ENCODE measurements around the gene NETO2. TPM values are rescaled to one million over a fixed set of nuclear protein-coding genes. Genes with fewer than 3 reads are reported as not detected.

Gene NETO2
- total RNA-seq, 1 donor from 2014 or later = 18.7 TPM

- Histone ChIP-seq H3K4me1 (no peaks in the 10 kb centered on the region), H3K27ac (no peak overlapping the region), H3K4me3 (no peak overlapping the region), H3K9me3 (no peaks in the 10 kb centered on the region), H3K27me3 (ENCODE audit: low read depth) (no peaks in the 10 kb centered on the region), H3K36me3 (no peaks in the 10 kb centered on the region)
- no peak for ATAC-seq
- intact Hi-C loops (cut with DNase I) = no loop called here
- no peak for DNase-seq
- no peak for TF ChIP-seq CTCF (IDR thresholded peaks at IDR 0.05)
Measured at GRCh38 chr16:47052666-47053640, 90.8 kb downstream of the NETO2 start.

GRCh38 chr16:47051031-47051430, 92.7 kb downstream of the NETO2 start:
- ATAC-seq (no peak), DNase-seq (no peak)
- H3K27me3 ChIP-seq (ENCODE audit: low read depth) = no peaks in the 10 kb centered on the region
- no peak for TF ChIP-seq CTCF (IDR thresholded peaks at IDR 0.05)
- no peaks in the 10 kb centered on the region for H3K9me3 ChIP-seq
- no peak overlapping the region for H3K27ac ChIP-seq
- no peak overlapping the region for H3K4me3 ChIP-seq
- no peaks in the 10 kb centered on the region for H3K36me3 ChIP-seq
- H3K4me1 ChIP-seq = no peaks in the 10 kb centered on the region
- intact Hi-C loops (cut with DNase I) = no loop called here

DNA sequence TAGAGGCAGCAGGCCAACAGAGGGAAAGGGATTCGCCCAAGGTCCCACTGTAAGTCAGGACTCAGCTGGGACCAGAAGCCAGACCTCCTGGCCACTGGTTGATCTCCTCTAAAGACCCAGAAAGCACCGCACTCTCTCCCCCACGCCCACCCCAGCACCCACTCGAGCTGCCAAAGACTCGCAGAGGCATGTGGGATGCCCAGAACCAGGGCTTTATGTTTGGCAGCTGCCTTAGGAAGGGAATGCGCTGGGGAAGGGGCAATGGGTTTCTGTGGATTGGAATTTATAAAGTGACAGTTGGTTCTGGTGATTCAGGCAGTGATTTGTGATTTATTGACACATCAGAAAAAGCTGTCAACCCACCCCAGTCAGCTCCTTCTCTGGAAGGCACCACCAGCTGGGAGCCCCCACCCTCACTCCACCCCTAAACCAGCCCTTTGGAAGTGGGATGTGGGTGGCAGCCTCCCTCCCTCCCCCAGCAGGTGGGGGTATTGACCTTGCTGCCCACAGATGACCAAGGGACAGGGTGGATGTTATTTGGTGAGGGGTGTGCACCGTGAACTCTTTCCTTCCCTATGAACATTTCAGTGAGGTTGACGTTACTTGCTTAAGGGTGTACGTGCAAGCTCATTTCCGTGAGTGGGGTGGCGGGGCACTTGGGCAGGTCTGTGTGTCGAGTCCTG, 93.7 kb downstream of the NETO2 start:
- H3K36me3 ChIP-seq = no peaks in the 10 kb centered on the region
- intact Hi-C loops (cut with DNase I) = no loop called here
- H3K9me3 ChIP-seq = no peaks in the 10 kb centered on the region
- no peaks in the 10 kb centered on the region for H3K27me3 ChIP-seq (ENCODE audit: low read depth)
- DNase-seq = no peak
- ATAC-seq = no peak
- H3K4me3 ChIP-seq = no peak overlapping the region
- H3K27ac ChIP-seq = no peak overlapping the region
- no peak for TF ChIP-seq CTCF (IDR thresholded peaks at IDR 0.05)
- H3K4me1 ChIP-seq = no peaks in the 10 kb centered on the region

GRCh38 chr16:47047524-47048203, 96.1 kb downstream of the NETO2 start:
- Histone ChIP-seq H3K4me1 (no peaks in the 10 kb centered on the region), H3K36me3 (no peaks in the 10 kb centered on the region), H3K27ac (no peak overlapping the region), H3K4me3 (no peak overlapping the region), H3K9me3 (no peaks in the 10 kb centered on the region), H3K27me3 (ENCODE audit: low read depth) (no peaks in the 10 kb centered on the region)
- no peak for TF ChIP-seq CTCF (IDR thresholded peaks at IDR 0.05)
- intact Hi-C loops (cut with DNase I) = no loop called here
- ATAC-seq = no peak
- DNase-seq = no peak

- no peaks in the 10 kb centered on the region for H3K36me3 ChIP-seq
- ATAC-seq (no peak), DNase-seq (no peak)
- intact Hi-C loops (cut with DNase I) = no loop called here
- no peak overlapping the region for H3K27ac ChIP-seq
- no peaks in the 10 kb centered on the region for H3K27me3 ChIP-seq (ENCODE audit: low read depth)
- TF ChIP-seq CTCF (IDR thresholded peaks at IDR 0.05) = no peak
- H3K9me3 ChIP-seq = no peaks in the 10 kb centered on the region
- H3K4me3 ChIP-seq = no peak overlapping the region
- H3K4me1 ChIP-seq = no peaks in the 10 kb centered on the region
Measured at GRCh38 chr16:47046726-47047523, 96.8 kb downstream of the NETO2 start.

Data from lower lobe of right lung (tissue), 2 donors.